CD14-positive monocyte (primary cell): Measurements from ENCODE around the gene ROBO1. TPM values are rescaled to one million over a fixed set of nuclear protein-coding genes. Genes with fewer than 3 reads are reported as not detected.

Experiments used
- DNase-seq, 3 donors: peaks; one replicate each; pipeline ENCODE4 v3.0.0-alpha.2; 2011 to 2022
- H2AFZ ChIP-seq: 2 replicates; pipeline ENCODE4 v1.6.0; 2012; ENCODE audit warnings: mild to moderate bottlenecking, low read depth, low read length, inconsistent platforms; ENCODE audit not compliant: insufficient read depth, poor library complexity, severe bottlenecking
- H3K27ac ChIP-seq, 2 donors: 1 replicate in 1 of 2; 2 replicates in 1 of 2; pipeline ENCODE4 v1.5.1; 2012 to 2013; ENCODE audit warnings: low read length in 2 of 2, control low read depth in 1 of 2, inconsistent platforms in 1 of 2, low read depth in 1 of 2, mild to moderate bottlenecking in 1 of 2
- H3K27me3 ChIP-seq, 2 donors: one replicate each; pipeline versions ENCODE4 v1.6.0 to v1.6.1; 2011 to 2013; ENCODE audit warnings: low read length in 2 of 2; ENCODE audit not compliant: control insufficient read depth in 2 of 2, insufficient read depth in 2 of 2
- H3K36me3 ChIP-seq, 2 donors: replicated peaks in 1 of 2; 1 replicate in 1 of 2; 2 replicates in 1 of 2; pipeline versions ENCODE4 v1.5.1 to v1.6.1; 2012 to 2013; ENCODE audit warnings: low read length in 2 of 2, control low read depth in 1 of 2, inconsistent platforms in 1 of 2, mild to moderate bottlenecking in 1 of 2; ENCODE audit not compliant: insufficient read depth in 2 of 2, control insufficient read depth in 1 of 2
- H3K4me1 ChIP-seq, 2 donors: 1 replicate in 1 of 2; 2 replicates in 1 of 2; pipeline versions ENCODE4 v1.5.1 to v1.6.1; 2012 to 2013; ENCODE audit warnings: low read length in 2 of 2, control low read depth in 1 of 2, inconsistent platforms in 1 of 2, mild to moderate bottlenecking in 1 of 2, moderate library complexity in 1 of 2; ENCODE audit not compliant: insufficient read depth in 2 of 2, control insufficient read depth in 1 of 2
- H3K4me2 ChIP-seq: replicated peaks from 2 replicates; pipeline ENCODE3; 2012; ENCODE audit warnings: low read length, moderate library complexity, mild to moderate bottlenecking; ENCODE audit not compliant: poor library complexity, severe bottlenecking; ENCODE audit errors: extremely low read depth
- H3K4me3 ChIP-seq, 3 experiments: fragments of 200-600 bp in 1 of 3; sonication (generic) in 1 of 3; replicated peaks in 1 of 3; 1 replicate in 2 of 3; 2 replicates in 1 of 3; pipeline ENCODE4 v1.5.1; 2011 to 2013; ENCODE audit warnings: low read length in 3 of 3, mild to moderate bottlenecking in 3 of 3, control low read depth in 2 of 3, low read depth in 2 of 3, inconsistent platforms in 1 of 3, moderate library complexity in 1 of 3
- H3K79me2 ChIP-seq: 2 replicates; pipeline ENCODE4 v1.6.0; 2012; ENCODE audit warnings: mild to moderate bottlenecking, control low read depth, inconsistent platforms, low read length, moderate library complexity; ENCODE audit not compliant: insufficient read depth
- H3K9ac ChIP-seq: 2 replicates; pipeline ENCODE4 v1.6.0; 2017; ENCODE audit warnings: low read length, mild to moderate bottlenecking; ENCODE audit not compliant: insufficient read depth, poor library complexity, severe bottlenecking
- H3K9me3 ChIP-seq, 2 donors: replicated peaks in 1 of 2; 1 replicate in 1 of 2; 2 replicates in 1 of 2; pipeline versions ENCODE4 v1.5.1 to v1.6.1; 2012 to 2013; ENCODE audit warnings: low read length in 2 of 2, control low read depth in 1 of 2; ENCODE audit not compliant: control insufficient read depth in 1 of 2, insufficient read depth in 1 of 2
- H4K20me1 ChIP-seq: 2 replicates; pipeline ENCODE4 v1.6.0; 2012; ENCODE audit warnings: mild to moderate bottlenecking, low read length, control low read depth, moderate library complexity; ENCODE audit not compliant: insufficient read depth
- H3K27ac Mint-ChIP-seq, 7 donors: one replicate each; pipeline ENCODE4 v1.8.0; 2020; ENCODE audit warnings: mild to moderate bottlenecking in 7 of 7, mixed read lengths in 7 of 7, moderate library complexity in 6 of 7, inconsistent platforms in 2 of 7
- H3K27me3 Mint-ChIP-seq, 3 donors: one replicate each; pipeline ENCODE4 v1.8.0; 2021 to 2022; ENCODE audit warnings: low read depth in 3 of 3, mild to moderate bottlenecking in 3 of 3, mixed read lengths in 3 of 3, moderate library complexity in 3 of 3, inconsistent platforms in 1 of 3
- H3K36me3 Mint-ChIP-seq, 2 donors: one replicate each; pipeline ENCODE4 v1.8.0; 2020; ENCODE audit warnings: mixed read lengths in 2 of 2, inconsistent platforms in 1 of 2, mild to moderate bottlenecking in 1 of 2
- H3K4me1 Mint-ChIP-seq: one replicate; pipeline ENCODE4 v1.8.0; 2020; ENCODE audit warnings: mild to moderate bottlenecking, mixed read lengths
- H3K4me3 Mint-ChIP-seq, 2 donors: one replicate each; pipeline ENCODE4 v1.8.0; 2020; ENCODE audit warnings: mild to moderate bottlenecking in 2 of 2, mixed read lengths in 2 of 2, moderate library complexity in 1 of 2
- H3K9me3 Mint-ChIP-seq, 7 donors: one replicate each; pipeline ENCODE4 v1.8.0; 2020 to 2022; ENCODE audit warnings: mixed read lengths in 7 of 7, mild to moderate bottlenecking in 6 of 7, moderate library complexity in 6 of 7, inconsistent platforms in 2 of 7
- CTCF ChIP-seq: fragments of 200-600 bp; IDR thresholded peaks from one replicate; pipeline ENCODE4 v1.8.0; 2022; ENCODE audit warnings: antibody characterized with exemption, mild to moderate bottlenecking
- WGBS: methylation state at CpG from one replicate; pipeline ENCODE4 v1.1.5; 2013; ENCODE audit warnings: missing lambda C conversion rate; ENCODE audit not compliant: insufficient coverage; 5-methylcytosine and 5-hydroxymethylcytosine counted together
- intact Hi-C, 2 donors: fragments of 100-400 bp; cut with micrococcal nuclease; formaldehyde crosslinking; loops; one replicate each; pipeline versions ENCODE4 v1.15.0 to v1.15.1; 2023
- polyA plus RNA-seq, 3 donors: library from polyadenylated mRNA; depleted of rRNA in 1 of 3; unstranded in 2 of 3; stranded (reverse) in 1 of 3; fragments of 300-500 nt in 2 of 3; fragments of >200 nt in 1 of 3; fragmentation: Illumina TruSeq in 2 of 3; gene quantifications; 1 replicate in 2 of 3; 2 replicates in 1 of 3; pipeline ENCODE4 v1.2.3, GENCODE V29; 2012 to 2021

The ROBO1 gene
- polyA plus RNA-seq, 3 donors: 0.09 to 0.10 TPM; not detected in 1

- Mint-ChIP-seq H3K4me1 (no peaks in the 10 kb centered on the region), H3K36me3 (no peaks in the 10 kb centered on the region), H3K27me3 (no peaks in the 10 kb centered on the region), H3K4me3 (no peak overlapping the region), H3K27ac (no peak overlapping the region), H3K9me3 (peaks cover 0 to 8% (median 0%) of the 10 kb centered on the region in 7 donors)
- no CpG with 5 or more reads among the region's 1 CpG for WGBS
- no peaks in the 10 kb centered on the region for H4K20me1 ChIP-seq
- H3K4me2 ChIP-seq: no peak overlapping the region
- H3K4me1 ChIP-seq: no peaks in the 10 kb centered on the region
- TF ChIP-seq CTCF: no peak
- H3K9ac ChIP-seq: no peak overlapping the region
- DNase-seq: no peak
- H3K79me2 ChIP-seq: no peaks in the 10 kb centered on the region
- intact Hi-C loops: no loop called here
- H3K27me3 ChIP-seq: no peaks in the 10 kb centered on the region
- no peak overlapping the region for H3K27ac ChIP-seq
- H3K4me3 ChIP-seq: no peak overlapping the region
- H3K9me3 ChIP-seq: no peaks in the 10 kb centered on the region
- no peak overlapping the region for H2AFZ ChIP-seq
- no peaks in the 10 kb centered on the region for H3K36me3 ChIP-seq
Measured at GRCh38 chr3:79392479-79392878, 375.3 kb downstream of the ROBO1 start.

- H3K9me3 Mint-ChIP-seq: peaks cover 0 to 8% (median 0%) of the 10 kb centered on the region in 7 donors
- Histone ChIP-seq H3K79me2 (no peaks in the 10 kb centered on the region), H3K4me1 (no peaks in the 10 kb centered on the region), H3K9ac (no peak overlapping the region), H3K27me3 (no peaks in the 10 kb centered on the region), H3K4me2 (no peak overlapping the region), H3K36me3 (no peaks in the 10 kb centered on the region), H3K27ac (no peak overlapping the region), H3K4me3 (no peak overlapping the region), H2AFZ (no peak overlapping the region), H3K9me3 (no peaks in the 10 kb centered on the region), H4K20me1 (no peaks in the 10 kb centered on the region)
- H3K36me3 Mint-ChIP-seq: no peaks in the 10 kb centered on the region
- H3K4me3 Mint-ChIP-seq: no peak overlapping the region
- no peak for TF ChIP-seq CTCF
- WGBS: 79% methylated on average over 2 of the region's 2 CpGs
- H3K27ac Mint-ChIP-seq: no peak overlapping the region
- DNase-seq: no peak
- no peaks in the 10 kb centered on the region for H3K4me1 Mint-ChIP-seq
- no peaks in the 10 kb centered on the region for H3K27me3 Mint-ChIP-seq
- intact Hi-C loops: no loop called here
Measured at GRCh38 chr3:79390352-79390751, 377.4 kb downstream of the ROBO1 start.
